IMR-90 (cell line): ENCODE data around the gene PRLR. TPM values are rescaled to one million over a fixed set of nuclear protein-coding genes. Genes with fewer than 3 reads are reported as not detected.

Experiments used
- ATAC-seq: fragments of 200-7000 bp; cut with Tn5 transposase; 2 replicates; pipeline ENCODE4 v1.9.1; 2020; ENCODE audit warnings: low read depth, mild to moderate bottlenecking, moderate library complexity
- BruUV-seq: library from RNA; stranded (reverse); fragments of 400-500 nt; replicated peaks from 2 replicates; lab custom pipeline; 2021; lab: Mats Ljungman, UMichigan
- CTCF ChIA-PET: fragments of 300-600 bp; formaldehyde crosslinking; extraction: SDS; loops from one replicate; lab custom pipeline; 2021; ENCODE audit warnings: antibody characterized with exemption; lab: Yijun Ruan, JAX
- POLR2A ChIA-PET: fragments of 300-600 bp; sonication (Branson Sonifier 250); formaldehyde crosslinking; loops from one replicate; lab custom pipeline; 2022; ENCODE audit warnings: antibody characterized with exemption; ENCODE audit not compliant: unreplicated experiment; lab: Charles Lee
- DNase-seq: peaks from one replicate; pipeline ENCODE4 v3.0.0; 2013
- H2AFZ ChIP-seq: replicated peaks from 2 replicates; pipeline ENCODE3; 2013; ENCODE audit warnings: low read length, mild to moderate bottlenecking; ENCODE audit not compliant: poor library complexity
- H2AK5ac ChIP-seq: 2 replicates; pipeline ENCODE4 v1.6.1; 2013; ENCODE audit warnings: low read depth, low read length, inconsistent platforms
- H2AK9ac ChIP-seq: replicated peaks from 2 replicates; pipeline ENCODE3; 2013; ENCODE audit warnings: mild to moderate bottlenecking, low read depth, low read length, moderate library complexity; ENCODE audit not compliant: poor library complexity
- H2BK120ac ChIP-seq: 2 replicates; pipeline ENCODE4 v1.6.1; 2013; ENCODE audit warnings: low read depth, low read length, inconsistent platforms
- H2BK15ac ChIP-seq: 3 replicates; pipeline ENCODE4 v1.6.1; 2013; ENCODE audit warnings: low read depth, low read length, inconsistent platforms
- H2BK20ac ChIP-seq: 2 replicates; pipeline ENCODE4 v1.6.1; 2013; ENCODE audit warnings: low read depth, mild to moderate bottlenecking, inconsistent platforms, low read length, moderate library complexity
- H2BK5ac ChIP-seq: 2 replicates; pipeline ENCODE4 v1.6.1; 2013; ENCODE audit warnings: mild to moderate bottlenecking, low read depth, low read length, inconsistent platforms; ENCODE audit not compliant: poor library complexity, severe bottlenecking
- H3K14ac ChIP-seq: replicated peaks from 2 replicates; pipeline ENCODE4 v1.6.1; 2013; ENCODE audit warnings: low read depth, low read length, inconsistent platforms
- H3K18ac ChIP-seq: 2 replicates; pipeline ENCODE4 v1.6.1; 2013; ENCODE audit warnings: low read depth, low read length, control low read depth
- H3K23ac ChIP-seq: 2 replicates; pipeline ENCODE4 v1.6.1; 2013; ENCODE audit warnings: low read depth, low read length, inconsistent platforms
- H3K27ac ChIP-seq: 2 replicates; pipeline ENCODE4 v1.5.1; 2013; ENCODE audit warnings: mild to moderate bottlenecking, control low read depth, low read length; ENCODE audit not compliant: insufficient read depth
- H3K27me3 ChIP-seq: 2 replicates; pipeline ENCODE4 v1.6.1; 2013; ENCODE audit warnings: low read length; ENCODE audit not compliant: control insufficient read depth, insufficient read depth
- H3K36me3 ChIP-seq: 2 replicates; pipeline ENCODE4 v1.6.1; 2013; ENCODE audit warnings: low read length, mixed read lengths; ENCODE audit not compliant: control insufficient read depth, insufficient read depth
- H3K4ac ChIP-seq: 2 replicates; pipeline ENCODE4 v1.6.1; 2013; ENCODE audit warnings: low read depth, low read length, inconsistent platforms
- H3K4me1 ChIP-seq: 2 replicates; pipeline ENCODE4 v1.6.1; 2013; ENCODE audit warnings: low read length, mixed read lengths; ENCODE audit not compliant: control insufficient read depth, insufficient read depth
- H3K4me2 ChIP-seq: 2 replicates; pipeline ENCODE4 v1.6.1; 2013; ENCODE audit warnings: low read depth, mild to moderate bottlenecking, control low read depth, low read length, moderate library complexity
- H3K4me3 ChIP-seq: 2 replicates; pipeline ENCODE4 v1.5.1; 2013; ENCODE audit warnings: low read depth, mild to moderate bottlenecking, control low read depth, low read length, moderate library complexity; ENCODE audit not compliant: insufficient read depth
- H3K56ac ChIP-seq: 2 replicates; pipeline ENCODE4 v1.6.1; 2013; ENCODE audit warnings: low read length, inconsistent platforms; ENCODE audit not compliant: insufficient read depth; ENCODE audit errors: extremely low read depth
- H3K79me1 ChIP-seq, 2 experiments: 2 replicates each; pipeline ENCODE4 v1.6.1; 2013; ENCODE audit warnings: low read length in 2 of 2, inconsistent platforms in 1 of 2, low read depth in 1 of 2
- H3K9ac ChIP-seq: 2 replicates; pipeline ENCODE4 v1.6.1; 2013; ENCODE audit warnings: low read depth, low read length, control low read depth
- H3K9me1 ChIP-seq: 2 replicates; pipeline ENCODE4 v1.6.1; 2013; ENCODE audit warnings: low read length, inconsistent platforms; ENCODE audit not compliant: insufficient read depth
- H3K9me3 ChIP-seq: 2 replicates; pipeline ENCODE4 v1.6.1; 2013; ENCODE audit warnings: low read length; ENCODE audit not compliant: control insufficient read depth, insufficient read depth
- H4K20me1 ChIP-seq: 2 replicates; pipeline ENCODE4 v1.6.1; 2013; ENCODE audit warnings: low read length, inconsistent platforms; ENCODE audit not compliant: insufficient read depth
- H4K5ac ChIP-seq: 2 replicates; pipeline ENCODE4 v1.6.1; 2013; ENCODE audit warnings: mild to moderate bottlenecking, low read depth, low read length, control low read depth
- H4K8ac ChIP-seq, 2 experiments: 2 replicates each; pipeline ENCODE4 v1.6.1; 2013; ENCODE audit warnings: low read depth in 2 of 2, low read length in 2 of 2, control low read depth in 1 of 2, inconsistent platforms in 1 of 2
- H4K91ac ChIP-seq: 2 replicates; pipeline ENCODE4 v1.6.1; 2013; ENCODE audit warnings: low read depth, low read length, inconsistent platforms; ENCODE audit not compliant: insufficient read depth
- BHLHE40 ChIP-seq: fragments of 150-350 bp; IDR thresholded peaks from 2 replicates; pipeline ENCODE4 v1.6.1; 2016; ENCODE audit warnings: mild to moderate bottlenecking, low read depth, low read length
- CEBPB ChIP-seq: IDR thresholded peaks from 2 replicates; pipeline ENCODE4 v1.6.1; 2012; ENCODE audit warnings: low read depth, low read length, improper control_type of control experiment
- CHD1 ChIP-seq: IDR thresholded peaks from 2 replicates; pipeline ENCODE4 v1.6.1; 2012; ENCODE audit warnings: low read depth, low read length, improper control_type of control experiment
- CTCF ChIP-seq: conservative IDR thresholded peaks from 2 replicates; pipeline ENCODE4 v1.5.1; 2012; ENCODE audit warnings: mild to moderate bottlenecking, low read depth, low read length, improper control_type of control experiment
- FOS ChIP-seq: fragments of 150-350 bp; IDR thresholded peaks from 2 replicates; pipeline ENCODE4 v1.6.1; 2016; ENCODE audit warnings: low read depth, low read length
- MAFK ChIP-seq: IDR thresholded peaks from 2 replicates; pipeline ENCODE4 v1.6.1; 2012; ENCODE audit warnings: low read depth, low read length, improper control_type of control experiment
- MAZ ChIP-seq: IDR thresholded peaks from 2 replicates; pipeline ENCODE4 v1.6.1; 2012; ENCODE audit warnings: low read depth, mild to moderate bottlenecking, low read length, improper control_type of control experiment, moderate library complexity, borderline replicate concordance
- MXI1 ChIP-seq: IDR thresholded peaks from 2 replicates; pipeline ENCODE4 v1.6.1; 2012; ENCODE audit warnings: low read depth, mild to moderate bottlenecking, low read length, moderate library complexity, borderline replicate concordance
- NFE2L2 ChIP-seq: fragments of 150-350 bp; IDR thresholded peaks from 2 replicates; pipeline ENCODE4 v1.6.1; 2016; ENCODE audit warnings: low read depth, mild to moderate bottlenecking, low read length
- POLR2A ChIP-seq: IDR thresholded peaks from 2 replicates; pipeline ENCODE4 v1.6.1; 2012; ENCODE audit warnings: mild to moderate bottlenecking, low read depth, low read length
- RAD21 ChIP-seq: IDR thresholded peaks from 2 replicates; pipeline ENCODE4 v1.6.1; 2012; ENCODE audit warnings: low read length, improper control_type of control experiment
- RCOR1 ChIP-seq: IDR thresholded peaks from 2 replicates; pipeline ENCODE4 v1.6.1; 2012; ENCODE audit warnings: mild to moderate bottlenecking, low read length, improper control_type of control experiment; ENCODE audit not compliant: insufficient replicate concordance
- RFX5 ChIP-seq: IDR thresholded peaks from 2 replicates; pipeline ENCODE4 v1.8.0; 2012; ENCODE audit warnings: low read depth, mild to moderate bottlenecking, low read length, moderate library complexity
- SMC3 ChIP-seq: fragments of 150-350 bp; IDR thresholded peaks from 2 replicates; pipeline ENCODE4 v1.6.1; 2016; ENCODE audit warnings: low read depth, mild to moderate bottlenecking, antibody characterized with exemption, low read length, moderate library complexity
- USF2 ChIP-seq: fragments of 150-350 bp; IDR thresholded peaks from 2 replicates; pipeline ENCODE4 v1.6.1; 2017; ENCODE audit warnings: mild to moderate bottlenecking, antibody characterized with exemption, low read length, low read depth
- WGBS, 2 experiments: methylation state at CpG; one replicate each; pipeline versions ENCODE4 v1.1.5 to v1.1.7; 2013; ENCODE audit warnings: missing lambda C conversion rate in 2 of 2; ENCODE audit not compliant: insufficient read length in 1 of 2; ENCODE audit errors: extremely low coverage in 2 of 2; 5-methylcytosine and 5-hydroxymethylcytosine counted together
- dilution Hi-C: fragments of 300-500 bp; cut with HindIII; formaldehyde crosslinking; loops from one replicate; pipeline ENCODE4 v1.14.3; 2018; ENCODE audit warnings: low sequenced_read_pairs; ENCODE audit not compliant: unreplicated experiment
- in situ Hi-C: fragments of 300-500 bp; cut with MboI; formaldehyde crosslinking; loops from 3 replicates; pipeline ENCODE4 v1.14.3; 2019; ENCODE audit warnings: low sequenced_read_pairs, inconsistent platforms, mixed read lengths
- intact Hi-C: fragments of 100-400 bp; cut with micrococcal nuclease; formaldehyde crosslinking; loops from 2 replicates; pipeline ENCODE4 v1.10.0; 2022
- polyA plus RNA-seq, 3 experiments: library from polyadenylated mRNA; depleted of rRNA; stranded (reverse); fragments of >200 nt; gene quantifications; 2 replicates each; pipeline ENCODE4 v1.2.3, GENCODE V29; 2012; ENCODE audit warnings: low replicate concordance in 1 of 3
- total RNA-seq: library from RNA; depleted of rRNA; stranded (reverse); fragments of >200 nt; gene quantifications from 2 replicates; pipeline ENCODE4 v1.2.3, GENCODE V29; 2012
- TF ChIP-seq, protein P1 (sequence below): fragments of 150-350 bp; IDR thresholded peaks from 2 replicates; pipeline ENCODE4 v1.6.1; 2016; ENCODE audit warnings: low read depth, mild to moderate bottlenecking, low read length, moderate library complexity, borderline replicate concordance

Gene PRLR
- total and polyA plus RNA-seq, 2 of the 4 experiments (the other 2 are of a cell fraction) = 0.24 to 0.54 TPM

DNA sequence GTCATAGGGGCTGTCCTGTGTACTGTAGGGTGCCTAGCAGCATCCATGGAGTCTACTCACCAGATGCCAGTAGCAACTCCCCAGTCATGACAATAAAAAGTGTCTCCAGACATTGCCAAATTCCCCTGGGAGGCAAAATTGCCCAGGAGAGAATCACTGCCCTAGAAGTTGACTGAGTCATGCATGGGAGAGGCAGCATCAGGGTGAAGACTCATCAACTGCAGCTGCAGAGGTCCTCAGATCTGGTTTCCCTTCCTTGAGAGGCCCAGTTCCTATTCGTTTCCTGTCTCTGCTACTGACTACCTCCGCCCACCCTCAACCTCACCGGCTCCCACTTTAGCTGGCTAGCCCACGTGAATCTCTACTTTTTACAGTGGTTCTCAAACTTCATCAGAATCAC lies 93.9 kb downstream of the PRLR start:
- no peak for TF ChIP-seq MAZ
- TF ChIP-seq MAFK = peak; percentile 37; the same call in 1 of the 2 replicates
- no peak for TF ChIP-seq RCOR1
- peak; percentile 33; the same call in 1 of the 2 replicates for TF ChIP-seq BHLHE40
- TF ChIP-seq POLR2A = no peak
- no peak for TF ChIP-seq RFX5
- TF ChIP-seq CTCF = no peak
- TF ChIP-seq, protein P1, sequence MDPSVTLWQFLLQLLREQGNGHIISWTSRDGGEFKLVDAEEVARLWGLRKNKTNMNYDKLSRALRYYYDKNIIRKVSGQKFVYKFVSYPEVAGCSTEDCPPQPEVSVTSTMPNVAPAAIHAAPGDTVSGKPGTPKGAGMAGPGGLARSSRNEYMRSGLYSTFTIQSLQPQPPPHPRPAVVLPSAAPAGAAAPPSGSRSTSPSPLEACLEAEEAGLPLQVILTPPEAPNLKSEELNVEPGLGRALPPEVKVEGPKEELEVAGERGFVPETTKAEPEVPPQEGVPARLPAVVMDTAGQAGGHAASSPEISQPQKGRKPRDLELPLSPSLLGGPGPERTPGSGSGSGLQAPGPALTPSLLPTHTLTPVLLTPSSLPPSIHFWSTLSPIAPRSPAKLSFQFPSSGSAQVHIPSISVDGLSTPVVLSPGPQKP = no peak
- TF ChIP-seq CHD1 = no peak
- peak; percentile 90 for TF ChIP-seq FOS
- no peak for TF ChIP-seq USF2
- TF ChIP-seq MXI1 = no peak
- no peak for TF ChIP-seq SMC3
- TF ChIP-seq RAD21 = no peak
- TF ChIP-seq NFE2L2 = 0 out of 2 replicates have a peak, but pooled peaks have one; percentile 21
- peak; percentile 87 for TF ChIP-seq CEBPB
- H3K27me3 ChIP-seq = no peaks in the 10 kb centered on the region
- H2BK120ac ChIP-seq = peak overlapping the region; percentile 65
- ATAC-seq (peak; percentile 66), DNase-seq (peak; percentile 95)
- no peak overlapping the region for H3K14ac ChIP-seq
- H2AK5ac ChIP-seq = no peak overlapping the region; the same call in 1 of the 2 replicates
- H3K36me3 ChIP-seq = no peaks in the 10 kb centered on the region
- dilution Hi-C loops = no loop called here
- H3K23ac ChIP-seq = no peak overlapping the region; the same call in 1 of the 2 replicates
- H2BK15ac ChIP-seq = no peak overlapping the region
- WGBS, 2 experiments = 70% methylated on average over 2 of the region's 4 CpGs; no CpG with 5 or more reads in 1 of the 2 experiments
- peak overlapping the region; percentile 0; the same call in 1 of the 2 replicates for H3K18ac ChIP-seq
- H3K4ac ChIP-seq = peak overlapping the region; percentile 32; the same call in 1 of the 2 replicates
- H3K4me3 ChIP-seq = no peak overlapping the region
- in situ Hi-C loops = no loop called here
- no peak overlapping the region for H3K9ac ChIP-seq
- peak overlapping the region; percentile 59 for H2AFZ ChIP-seq
- H3K4me2 ChIP-seq = no peak overlapping the region
- H4K20me1 ChIP-seq = no peaks in the 10 kb centered on the region
- H3K56ac ChIP-seq = no peak overlapping the region
- H4K5ac ChIP-seq = peak overlapping the region; percentile 3; the same call in 1 of the 2 replicates
- H3K79me1 ChIP-seq = no peaks in the 10 kb centered on the region
- H2BK20ac ChIP-seq = peak overlapping the region; percentile 45
- H3K9me1 ChIP-seq = no peaks in the 10 kb centered on the region
- ChIA-PET CTCF (interaction anchor here (0.7 kb wide), 1 partner anchor 87 kb away, joined by 3 read pairs; no protein-coding TSS in a partner anchor), POLR2A (no interaction called here)
- no peaks in the 10 kb centered on the region for H3K9me3 ChIP-seq
- H2AK9ac ChIP-seq = no peak overlapping the region
- peaks cover 6% of the 10 kb centered on the region for H3K4me1 ChIP-seq
- H2BK5ac ChIP-seq = peak overlapping the region; percentile 32
- peak overlapping the region in 1 of 2 experiments; percentile 37; a peak in 3 of 4 replicates for H4K8ac ChIP-seq
- BruUV-seq = no TSS peak
- intact Hi-C loops = no loop called here
- no peak overlapping the region for H3K27ac ChIP-seq
- H4K91ac ChIP-seq = no peak overlapping the region; the same call in 1 of the 2 replicates
